IMR-90 (cell line): Measurements from ENCODE around the gene AQP1. TPM values are rescaled to one million over a fixed set of nuclear protein-coding genes. Genes with fewer than 3 reads are reported as not detected.

Experiments used
- ATAC-seq: fragments of 200-7000 bp; cut with Tn5 transposase; 2 replicates; pipeline ENCODE4 v1.9.1; 2020; ENCODE audit warnings: low read depth, mild to moderate bottlenecking, moderate library complexity
- BruUV-seq: library from RNA; stranded (reverse); fragments of 400-500 nt; replicated peaks from 2 replicates; lab custom pipeline; 2021; lab: Mats Ljungman, UMichigan
- CTCF ChIA-PET: fragments of 300-600 bp; formaldehyde crosslinking; extraction: SDS; loops from one replicate; lab custom pipeline; 2021; ENCODE audit warnings: antibody characterized with exemption; lab: Yijun Ruan, JAX
- POLR2A ChIA-PET: fragments of 300-600 bp; sonication (Branson Sonifier 250); formaldehyde crosslinking; loops from one replicate; lab custom pipeline; 2022; ENCODE audit warnings: antibody characterized with exemption; ENCODE audit not compliant: unreplicated experiment; lab: Charles Lee
- DNase-seq: peaks from one replicate; pipeline ENCODE4 v3.0.0; 2013
- H2AFZ ChIP-seq: replicated peaks from 2 replicates; pipeline ENCODE3; 2013; ENCODE audit warnings: low read length, mild to moderate bottlenecking; ENCODE audit not compliant: poor library complexity
- H2AK5ac ChIP-seq: 2 replicates; pipeline ENCODE4 v1.6.1; 2013; ENCODE audit warnings: low read depth, low read length, inconsistent platforms
- H2AK9ac ChIP-seq: replicated peaks from 2 replicates; pipeline ENCODE3; 2013; ENCODE audit warnings: mild to moderate bottlenecking, low read depth, low read length, moderate library complexity; ENCODE audit not compliant: poor library complexity
- H2BK120ac ChIP-seq: 2 replicates; pipeline ENCODE4 v1.6.1; 2013; ENCODE audit warnings: low read depth, low read length, inconsistent platforms
- H2BK15ac ChIP-seq: 3 replicates; pipeline ENCODE4 v1.6.1; 2013; ENCODE audit warnings: low read depth, low read length, inconsistent platforms
- H2BK20ac ChIP-seq: 2 replicates; pipeline ENCODE4 v1.6.1; 2013; ENCODE audit warnings: low read depth, mild to moderate bottlenecking, inconsistent platforms, low read length, moderate library complexity
- H2BK5ac ChIP-seq: 2 replicates; pipeline ENCODE4 v1.6.1; 2013; ENCODE audit warnings: mild to moderate bottlenecking, low read depth, low read length, inconsistent platforms; ENCODE audit not compliant: poor library complexity, severe bottlenecking
- H3K14ac ChIP-seq: replicated peaks from 2 replicates; pipeline ENCODE4 v1.6.1; 2013; ENCODE audit warnings: low read depth, low read length, inconsistent platforms
- H3K18ac ChIP-seq: 2 replicates; pipeline ENCODE4 v1.6.1; 2013; ENCODE audit warnings: low read depth, low read length, control low read depth
- H3K23ac ChIP-seq: 2 replicates; pipeline ENCODE4 v1.6.1; 2013; ENCODE audit warnings: low read depth, low read length, inconsistent platforms
- H3K27ac ChIP-seq: 2 replicates; pipeline ENCODE4 v1.5.1; 2013; ENCODE audit warnings: mild to moderate bottlenecking, control low read depth, low read length; ENCODE audit not compliant: insufficient read depth
- H3K27me3 ChIP-seq: 2 replicates; pipeline ENCODE4 v1.6.1; 2013; ENCODE audit warnings: low read length; ENCODE audit not compliant: control insufficient read depth, insufficient read depth
- H3K36me3 ChIP-seq: 2 replicates; pipeline ENCODE4 v1.6.1; 2013; ENCODE audit warnings: low read length, mixed read lengths; ENCODE audit not compliant: control insufficient read depth, insufficient read depth
- H3K4ac ChIP-seq: 2 replicates; pipeline ENCODE4 v1.6.1; 2013; ENCODE audit warnings: low read depth, low read length, inconsistent platforms
- H3K4me1 ChIP-seq: 2 replicates; pipeline ENCODE4 v1.6.1; 2013; ENCODE audit warnings: low read length, mixed read lengths; ENCODE audit not compliant: control insufficient read depth, insufficient read depth
- H3K4me2 ChIP-seq: 2 replicates; pipeline ENCODE4 v1.6.1; 2013; ENCODE audit warnings: low read depth, mild to moderate bottlenecking, control low read depth, low read length, moderate library complexity
- H3K4me3 ChIP-seq: 2 replicates; pipeline ENCODE4 v1.5.1; 2013; ENCODE audit warnings: low read depth, mild to moderate bottlenecking, control low read depth, low read length, moderate library complexity; ENCODE audit not compliant: insufficient read depth
- H3K56ac ChIP-seq: 2 replicates; pipeline ENCODE4 v1.6.1; 2013; ENCODE audit warnings: low read length, inconsistent platforms; ENCODE audit not compliant: insufficient read depth; ENCODE audit errors: extremely low read depth
- H3K79me1 ChIP-seq, 2 experiments: 2 replicates each; pipeline ENCODE4 v1.6.1; 2013; ENCODE audit warnings: low read length in 2 of 2, inconsistent platforms in 1 of 2, low read depth in 1 of 2
- H3K9ac ChIP-seq: 2 replicates; pipeline ENCODE4 v1.6.1; 2013; ENCODE audit warnings: low read depth, low read length, control low read depth
- H3K9me1 ChIP-seq: 2 replicates; pipeline ENCODE4 v1.6.1; 2013; ENCODE audit warnings: low read length, inconsistent platforms; ENCODE audit not compliant: insufficient read depth
- H3K9me3 ChIP-seq: 2 replicates; pipeline ENCODE4 v1.6.1; 2013; ENCODE audit warnings: low read length; ENCODE audit not compliant: control insufficient read depth, insufficient read depth
- H4K20me1 ChIP-seq: 2 replicates; pipeline ENCODE4 v1.6.1; 2013; ENCODE audit warnings: low read length, inconsistent platforms; ENCODE audit not compliant: insufficient read depth
- H4K5ac ChIP-seq: 2 replicates; pipeline ENCODE4 v1.6.1; 2013; ENCODE audit warnings: mild to moderate bottlenecking, low read depth, low read length, control low read depth
- H4K8ac ChIP-seq, 2 experiments: 2 replicates each; pipeline ENCODE4 v1.6.1; 2013; ENCODE audit warnings: low read depth in 2 of 2, low read length in 2 of 2, control low read depth in 1 of 2, inconsistent platforms in 1 of 2
- H4K91ac ChIP-seq: 2 replicates; pipeline ENCODE4 v1.6.1; 2013; ENCODE audit warnings: low read depth, low read length, inconsistent platforms; ENCODE audit not compliant: insufficient read depth
- BHLHE40 ChIP-seq: fragments of 150-350 bp; IDR thresholded peaks from 2 replicates; pipeline ENCODE4 v1.6.1; 2016; ENCODE audit warnings: mild to moderate bottlenecking, low read depth, low read length
- CEBPB ChIP-seq: IDR thresholded peaks from 2 replicates; pipeline ENCODE4 v1.6.1; 2012; ENCODE audit warnings: low read depth, low read length, improper control_type of control experiment
- CHD1 ChIP-seq: IDR thresholded peaks from 2 replicates; pipeline ENCODE4 v1.6.1; 2012; ENCODE audit warnings: low read depth, low read length, improper control_type of control experiment
- FOS ChIP-seq: fragments of 150-350 bp; IDR thresholded peaks from 2 replicates; pipeline ENCODE4 v1.6.1; 2016; ENCODE audit warnings: low read depth, low read length
- MAFK ChIP-seq: IDR thresholded peaks from 2 replicates; pipeline ENCODE4 v1.6.1; 2012; ENCODE audit warnings: low read depth, low read length, improper control_type of control experiment
- MAZ ChIP-seq: IDR thresholded peaks from 2 replicates; pipeline ENCODE4 v1.6.1; 2012; ENCODE audit warnings: low read depth, mild to moderate bottlenecking, low read length, improper control_type of control experiment, moderate library complexity, borderline replicate concordance
- MXI1 ChIP-seq: IDR thresholded peaks from 2 replicates; pipeline ENCODE4 v1.6.1; 2012; ENCODE audit warnings: low read depth, mild to moderate bottlenecking, low read length, moderate library complexity, borderline replicate concordance
- NFE2L2 ChIP-seq: fragments of 150-350 bp; IDR thresholded peaks from 2 replicates; pipeline ENCODE4 v1.6.1; 2016; ENCODE audit warnings: low read depth, mild to moderate bottlenecking, low read length
- POLR2A ChIP-seq: IDR thresholded peaks from 2 replicates; pipeline ENCODE4 v1.6.1; 2012; ENCODE audit warnings: mild to moderate bottlenecking, low read depth, low read length
- RAD21 ChIP-seq: IDR thresholded peaks from 2 replicates; pipeline ENCODE4 v1.6.1; 2012; ENCODE audit warnings: low read length, improper control_type of control experiment
- RCOR1 ChIP-seq: IDR thresholded peaks from 2 replicates; pipeline ENCODE4 v1.6.1; 2012; ENCODE audit warnings: mild to moderate bottlenecking, low read length, improper control_type of control experiment; ENCODE audit not compliant: insufficient replicate concordance
- RFX5 ChIP-seq: IDR thresholded peaks from 2 replicates; pipeline ENCODE4 v1.8.0; 2012; ENCODE audit warnings: low read depth, mild to moderate bottlenecking, low read length, moderate library complexity
- SMC3 ChIP-seq: fragments of 150-350 bp; IDR thresholded peaks from 2 replicates; pipeline ENCODE4 v1.6.1; 2016; ENCODE audit warnings: low read depth, mild to moderate bottlenecking, antibody characterized with exemption, low read length, moderate library complexity
- WGBS, 2 experiments: methylation state at CpG; one replicate each; pipeline versions ENCODE4 v1.1.5 to v1.1.7; 2013; ENCODE audit warnings: missing lambda C conversion rate in 2 of 2; ENCODE audit not compliant: insufficient read length in 1 of 2; ENCODE audit errors: extremely low coverage in 2 of 2; 5-methylcytosine and 5-hydroxymethylcytosine counted together
- dilution Hi-C: fragments of 300-500 bp; cut with HindIII; formaldehyde crosslinking; loops from one replicate; pipeline ENCODE4 v1.14.3; 2018; ENCODE audit warnings: low sequenced_read_pairs; ENCODE audit not compliant: unreplicated experiment
- in situ Hi-C: fragments of 300-500 bp; cut with MboI; formaldehyde crosslinking; loops from 3 replicates; pipeline ENCODE4 v1.14.3; 2019; ENCODE audit warnings: low sequenced_read_pairs, inconsistent platforms, mixed read lengths
- intact Hi-C: fragments of 100-400 bp; cut with micrococcal nuclease; formaldehyde crosslinking; loops from 2 replicates; pipeline ENCODE4 v1.10.0; 2022
- polyA plus RNA-seq, 3 experiments: library from polyadenylated mRNA; depleted of rRNA; stranded (reverse); fragments of >200 nt; gene quantifications; 2 replicates each; pipeline ENCODE4 v1.2.3, GENCODE V29; 2012; ENCODE audit warnings: low replicate concordance in 1 of 3
- total RNA-seq: library from RNA; depleted of rRNA; stranded (reverse); fragments of >200 nt; gene quantifications from 2 replicates; pipeline ENCODE4 v1.2.3, GENCODE V29; 2012
- TF ChIP-seq, protein P1 (sequence below): fragments of 150-350 bp; IDR thresholded peaks from 2 replicates; pipeline ENCODE4 v1.6.1; 2017; ENCODE audit warnings: mild to moderate bottlenecking, antibody characterized with exemption, low read length, low read depth
- TF ChIP-seq, protein P2 (sequence below): fragments of 150-350 bp; IDR thresholded peaks from 2 replicates; pipeline ENCODE4 v1.6.1; 2016; ENCODE audit warnings: low read depth, mild to moderate bottlenecking, low read length, moderate library complexity, borderline replicate concordance

AQP1 gene
- total and polyA plus RNA-seq, 2 of the 4 experiments (the other 2 are of a cell fraction): 0.18 to 0.39 TPM

- Histone ChIP-seq H3K9me1 (peaks cover 13% of the 10 kb centered on the region; the same call in 1 of the 2 replicates), H4K8ac (no peak overlapping the region), H3K56ac (no peak overlapping the region), H2AK5ac (peak overlapping the region; percentile 51; the same call in 1 of the 2 replicates), H3K9ac (no peak overlapping the region), H3K4me3 (no peak overlapping the region), H4K20me1 (no peaks in the 10 kb centered on the region), H3K27me3 (no peaks in the 10 kb centered on the region), H3K18ac (no peak overlapping the region), H4K5ac (no peak overlapping the region), H2BK15ac (no peak overlapping the region), H4K91ac (no peak overlapping the region), H3K4me1 (peaks cover 12% of the 10 kb centered on the region), H3K36me3 (no peaks in the 10 kb centered on the region), H3K27ac (no peak overlapping the region), H3K79me1 (no peaks in the 10 kb centered on the region), H3K4me2 (no peak overlapping the region), H2BK20ac (no peak overlapping the region), H3K9me3 (no peaks in the 10 kb centered on the region), H3K4ac (no peak overlapping the region), H2AK9ac (no peak overlapping the region), H3K14ac (no peak overlapping the region), H3K23ac (no peak overlapping the region), H2BK120ac (no peak overlapping the region), H2AFZ (no peak overlapping the region), H2BK5ac (no peak overlapping the region)
- no peak for TF ChIP-seq POLR2A
- no peak for TF ChIP-seq MXI1
- TF ChIP-seq, protein P1, sequence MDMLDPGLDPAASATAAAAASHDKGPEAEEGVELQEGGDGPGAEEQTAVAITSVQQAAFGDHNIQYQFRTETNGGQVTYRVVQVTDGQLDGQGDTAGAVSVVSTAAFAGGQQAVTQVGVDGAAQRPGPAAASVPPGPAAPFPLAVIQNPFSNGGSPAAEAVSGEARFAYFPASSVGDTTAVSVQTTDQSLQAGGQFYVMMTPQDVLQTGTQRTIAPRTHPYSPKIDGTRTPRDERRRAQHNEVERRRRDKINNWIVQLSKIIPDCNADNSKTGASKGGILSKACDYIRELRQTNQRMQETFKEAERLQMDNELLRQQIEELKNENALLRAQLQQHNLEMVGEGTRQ: no peak
- no peak for TF ChIP-seq RFX5
- TF ChIP-seq, protein P2, sequence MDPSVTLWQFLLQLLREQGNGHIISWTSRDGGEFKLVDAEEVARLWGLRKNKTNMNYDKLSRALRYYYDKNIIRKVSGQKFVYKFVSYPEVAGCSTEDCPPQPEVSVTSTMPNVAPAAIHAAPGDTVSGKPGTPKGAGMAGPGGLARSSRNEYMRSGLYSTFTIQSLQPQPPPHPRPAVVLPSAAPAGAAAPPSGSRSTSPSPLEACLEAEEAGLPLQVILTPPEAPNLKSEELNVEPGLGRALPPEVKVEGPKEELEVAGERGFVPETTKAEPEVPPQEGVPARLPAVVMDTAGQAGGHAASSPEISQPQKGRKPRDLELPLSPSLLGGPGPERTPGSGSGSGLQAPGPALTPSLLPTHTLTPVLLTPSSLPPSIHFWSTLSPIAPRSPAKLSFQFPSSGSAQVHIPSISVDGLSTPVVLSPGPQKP: no peak
- no peak for TF ChIP-seq CHD1
- no peak for TF ChIP-seq RCOR1
- TF ChIP-seq MAFK: no peak
- no peak for TF ChIP-seq NFE2L2
- TF ChIP-seq MAZ: no peak
- TF ChIP-seq RAD21: no peak
- TF ChIP-seq BHLHE40: no peak
- TF ChIP-seq FOS: no peak
- TF ChIP-seq CEBPB: no peak
- TF ChIP-seq SMC3: no peak
- dilution Hi-C loops: no loop called here
- ATAC-seq (no peak), DNase-seq (no peak)
- POLR2A ChIA-PET: no interaction called here
- WGBS, 2 experiments: 86% methylated on average over 1 of the region's 4 CpGs; no CpG with 5 or more reads in 1 of the 2 experiments
- CTCF ChIA-PET: no interaction called here
- in situ Hi-C loops: no loop called here
- BruUV-seq: no TSS peak
- intact Hi-C loops: no loop called here
These were observed 5.7 kb downstream of the AQP1 start for GRCh38 chr7:30917216-30917893.
